ENCODE data around the gene GADD45G.

Gene GADD45G

DNA sequence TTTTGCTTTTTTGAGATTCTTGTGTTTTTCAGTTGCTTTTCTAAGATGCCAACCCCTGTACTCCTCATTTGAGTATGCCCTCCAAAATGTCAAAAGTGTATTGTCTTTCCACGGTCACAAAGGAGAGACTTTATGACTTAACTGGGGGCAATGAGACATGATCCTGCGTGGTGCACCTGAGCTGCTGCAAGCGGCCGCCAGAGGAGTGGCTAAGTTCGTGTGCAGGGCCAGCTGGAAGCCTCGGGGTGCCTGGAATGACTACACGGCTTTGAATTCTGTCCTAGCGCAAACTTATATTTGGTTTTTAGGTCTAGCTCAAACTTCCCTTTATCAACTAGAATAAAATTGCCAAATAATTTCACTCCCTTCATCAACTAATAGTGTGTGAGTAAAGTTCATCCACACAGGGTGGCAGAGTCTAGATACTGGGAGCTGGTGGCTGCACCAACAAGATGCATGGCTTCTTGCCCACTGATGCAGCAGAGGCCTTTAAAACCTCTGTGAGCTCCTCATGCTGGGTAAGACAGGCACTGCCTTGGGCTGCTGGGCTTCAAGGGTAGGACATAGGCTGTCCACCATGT is 4.7 kb downstream of the GADD45G start:
- DNase-seq (ENCODE audit: low read depth): no peak

DNA sequence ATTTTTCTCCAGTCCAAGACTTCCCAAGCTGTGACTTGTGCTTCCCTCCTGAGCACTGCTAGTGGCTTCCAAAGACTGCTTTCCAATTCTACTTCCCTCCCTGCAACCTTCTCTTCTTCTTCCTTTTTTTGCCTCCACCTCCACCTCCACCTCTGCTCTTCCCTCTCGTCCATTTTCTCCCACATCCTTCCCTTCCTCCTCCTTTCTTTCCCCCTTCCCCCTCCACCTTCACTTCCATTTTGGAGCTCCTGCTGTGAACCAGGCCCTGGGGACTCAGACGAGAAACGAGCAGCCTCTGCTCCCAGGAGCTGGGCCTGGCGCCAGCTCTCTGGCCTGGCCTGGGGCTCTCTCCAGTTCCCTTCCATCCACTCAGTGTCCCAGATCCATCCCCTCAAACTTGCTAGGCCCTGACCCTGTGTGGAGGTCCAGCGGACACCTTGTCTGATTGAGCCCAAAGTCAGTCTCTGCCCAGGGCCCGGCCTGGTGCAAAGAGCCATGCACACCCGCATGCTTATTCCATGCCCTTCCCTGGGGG is 5.6 kb downstream of the GADD45G start:
- DNase-seq (ENCODE audit: low read depth): no peak

GRCh38 chr9:89611425-89611824 is 6.6 kb downstream of the GADD45G start:
- DNase-seq (ENCODE audit: low read depth): no peak

- DNase-seq (ENCODE audit: low read depth): no peak
These were observed 7.9 kb downstream of the GADD45G start for GRCh38 chr9:89612566-89613278.

DNA sequence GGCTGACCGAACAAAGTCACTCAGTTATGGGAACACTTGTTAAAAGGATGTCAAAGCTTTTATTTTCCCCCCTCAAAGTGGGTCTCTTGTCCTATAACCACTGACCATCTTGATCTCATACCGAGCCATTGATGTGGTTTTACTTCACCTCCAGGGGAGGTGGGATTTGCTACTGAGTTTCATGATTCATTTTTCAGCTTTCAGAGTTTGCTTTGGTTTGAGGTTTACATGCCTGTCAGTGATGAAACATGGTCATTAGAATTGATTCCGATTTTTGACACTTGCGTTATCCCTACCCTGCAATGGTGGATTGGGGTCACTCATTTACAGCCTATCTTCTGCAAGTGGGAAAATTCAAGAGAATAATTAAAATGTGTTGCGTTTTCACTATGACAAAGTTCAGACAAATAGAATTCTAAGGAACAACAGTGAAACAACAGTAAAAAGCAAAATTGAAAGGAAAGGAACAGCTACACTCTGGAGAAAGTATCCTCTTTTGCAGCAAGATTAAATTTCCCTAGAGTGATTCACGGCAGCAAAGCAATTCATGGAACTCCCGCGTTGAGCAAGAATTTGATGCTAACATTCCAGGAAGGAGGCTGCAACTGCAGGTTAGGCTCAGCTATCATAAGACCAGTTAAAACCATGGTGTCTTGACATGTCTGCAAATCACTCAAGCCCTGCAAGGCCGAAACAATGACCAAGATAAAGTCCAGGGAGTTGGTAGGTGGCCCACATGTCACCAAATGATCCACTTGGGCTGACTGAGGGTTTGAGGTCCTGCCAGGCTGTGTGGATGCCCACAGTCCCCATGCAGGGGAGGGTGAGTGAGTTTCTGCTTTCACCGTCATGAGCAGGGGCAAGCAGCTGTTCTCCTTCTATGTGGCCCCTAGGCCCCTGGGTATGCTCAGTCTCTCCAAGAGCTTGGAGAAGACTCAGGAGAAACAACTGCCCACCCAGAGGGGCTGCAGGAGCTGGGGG is 9.4 kb downstream of the GADD45G start:
- DNase-seq (ENCODE audit: low read depth): no peak

GRCh38 chr9:89615661-89616060 is 10.8 kb downstream of the GADD45G start:
- DNase-seq (ENCODE audit: low read depth): no peak

- DNase-seq (ENCODE audit: low read depth): no peak
These were observed 11.6 kb downstream of the GADD45G start for GRCh38 chr9:89616411-89616810.

- DNase-seq (ENCODE audit: low read depth): no peak
These were observed 13.2 kb downstream of the GADD45G start for GRCh38 chr9:89617978-89618377.

- DNase-seq (ENCODE audit: low read depth): no peak
These were observed 14.2 kb downstream of the GADD45G start for GRCh38 chr9:89619019-89619418.

DNA sequence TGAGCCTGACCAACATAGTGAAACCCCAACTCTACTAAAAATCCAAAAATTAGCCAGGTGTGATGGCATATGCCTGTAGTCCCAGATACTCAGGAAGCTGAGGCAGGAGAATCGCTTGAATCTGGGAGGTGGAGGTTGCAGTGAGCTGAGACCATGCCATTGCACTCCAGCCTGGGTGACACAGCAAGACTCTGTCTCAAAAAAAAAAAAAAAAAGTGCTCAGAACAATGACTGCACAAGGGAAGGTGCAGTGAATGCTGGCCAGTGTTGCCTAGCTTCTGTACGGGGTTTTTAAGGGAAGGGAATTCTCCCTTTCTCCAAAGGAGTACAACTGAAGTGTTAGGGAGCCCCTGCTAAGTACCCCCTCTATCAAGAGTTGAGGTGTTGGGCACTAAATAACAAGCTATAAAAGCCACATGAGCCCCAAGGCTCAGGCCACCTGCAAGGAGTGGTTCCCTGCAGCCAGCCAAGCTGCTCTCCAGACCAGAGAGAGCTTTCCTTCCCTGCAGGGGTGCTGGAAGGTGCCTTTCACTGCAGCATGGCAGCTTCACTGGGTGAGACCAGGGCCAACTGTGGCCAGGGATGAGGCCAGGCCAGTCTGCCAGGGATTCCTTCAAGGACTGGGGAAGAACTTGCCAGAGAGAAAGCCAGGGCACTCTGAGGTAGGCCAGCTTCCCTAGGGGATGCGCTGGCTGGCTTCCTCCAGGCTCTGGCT is 14.8 kb downstream of the GADD45G start:
- DNase-seq (ENCODE audit: low read depth): no peak

DNA sequence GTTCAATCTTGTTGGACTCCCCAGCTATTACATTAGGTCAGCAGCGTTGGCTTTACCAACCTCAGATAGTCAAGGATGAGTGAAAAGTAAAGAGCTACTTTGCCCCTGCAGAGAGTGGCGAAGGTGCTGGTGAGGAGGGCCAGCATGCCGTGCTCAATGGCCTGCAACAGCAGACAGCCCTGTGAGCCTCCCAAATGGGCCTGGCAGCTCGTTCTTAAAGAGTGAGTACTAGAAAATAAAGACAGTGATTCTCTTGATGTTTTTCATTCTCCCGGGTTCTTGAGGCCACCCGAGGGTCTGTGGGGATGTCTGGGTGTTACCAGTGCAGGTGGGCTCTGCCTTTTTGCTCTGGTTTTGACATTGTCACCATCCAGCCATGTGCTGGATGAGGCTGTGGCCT is 16.2 kb downstream of the GADD45G start:
- no peak for DNase-seq (ENCODE audit: low read depth)

- no peak for DNase-seq (ENCODE audit: low read depth)
These were observed 16.9 kb downstream of the GADD45G start for GRCh38 chr9:89621676-89622075.

GRCh38 chr9:89622933-89623861 is 18.4 kb downstream of the GADD45G start:
- DNase-seq (ENCODE audit: low read depth): no peak

DNA sequence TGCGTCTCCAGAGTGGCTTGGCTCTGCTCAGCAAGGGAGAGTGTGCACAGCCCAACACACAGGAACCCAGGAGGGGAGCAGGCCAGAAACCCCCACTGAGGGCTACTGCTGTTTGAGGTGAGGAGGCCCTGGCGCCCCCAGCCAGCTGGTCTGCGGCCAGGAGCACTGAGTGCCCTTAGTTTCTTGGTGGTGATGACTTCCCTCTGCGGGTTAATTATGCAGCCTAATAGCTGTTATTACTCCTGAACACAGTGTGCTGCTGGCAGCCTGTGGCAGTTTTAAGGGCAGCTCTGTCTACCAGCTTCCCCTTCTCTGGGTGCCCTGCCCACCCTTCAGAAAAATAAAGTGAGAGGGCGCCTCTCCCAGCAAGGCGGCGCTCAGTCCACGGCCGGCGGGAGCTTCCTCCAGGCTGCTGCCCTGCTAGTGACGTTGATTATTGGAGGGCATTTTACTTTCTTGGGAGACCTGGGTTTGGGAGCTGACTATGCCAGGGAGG is 19.2 kb downstream of the GADD45G start:
- DNase-seq (ENCODE audit: low read depth): no peak

DNA sequence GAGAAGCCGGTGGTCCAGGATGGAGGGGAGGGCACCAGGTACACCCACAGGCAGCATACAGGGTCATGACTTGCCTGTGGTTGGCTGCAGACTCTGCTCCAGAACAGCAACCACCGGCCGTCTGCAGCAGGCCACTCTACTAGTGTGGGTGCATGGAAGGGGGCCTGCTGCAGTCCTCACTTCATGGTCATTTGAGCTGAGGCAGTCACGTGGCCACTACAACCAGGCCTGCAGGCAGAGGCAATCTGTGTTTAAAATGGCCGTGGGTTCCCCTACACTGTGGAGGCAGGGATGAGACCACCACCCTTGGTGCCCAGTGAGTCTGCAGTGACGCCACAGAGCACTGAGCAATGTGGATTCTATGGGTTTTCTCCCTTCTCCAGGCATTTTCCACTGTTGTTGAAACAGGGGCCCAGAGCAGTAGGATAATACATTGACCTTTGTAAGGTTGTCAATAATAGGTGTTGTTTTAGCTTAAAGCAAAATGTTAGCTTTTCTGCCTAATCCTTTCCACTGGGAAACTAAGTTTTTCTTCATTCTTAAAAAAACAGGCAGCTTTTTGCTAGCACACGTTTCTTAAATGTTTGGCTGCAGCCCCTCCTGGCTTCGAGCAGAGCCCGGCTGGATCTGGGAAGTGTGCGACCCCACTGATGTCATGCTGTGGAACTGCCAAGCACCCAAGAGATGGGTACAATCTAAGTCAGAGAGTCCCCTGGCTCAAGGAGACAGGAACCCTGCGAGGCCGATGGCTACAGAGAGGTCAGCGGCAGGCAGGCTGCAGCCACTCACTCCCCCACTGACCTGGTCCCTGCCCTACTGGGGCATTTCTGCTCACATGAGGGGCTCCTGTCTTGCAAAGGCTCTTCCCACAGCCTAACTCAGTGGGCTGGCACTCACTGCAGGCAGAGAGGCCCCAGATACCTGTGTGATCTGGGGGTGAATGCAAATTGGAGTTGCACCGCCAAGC is 21.2 kb downstream of the GADD45G start:
- DNase-seq (ENCODE audit: low read depth): no peak

GRCh38 chr9:89626741-89627265 is 22.0 kb downstream of the GADD45G start:
- no peak for DNase-seq (ENCODE audit: low read depth)

DNA sequence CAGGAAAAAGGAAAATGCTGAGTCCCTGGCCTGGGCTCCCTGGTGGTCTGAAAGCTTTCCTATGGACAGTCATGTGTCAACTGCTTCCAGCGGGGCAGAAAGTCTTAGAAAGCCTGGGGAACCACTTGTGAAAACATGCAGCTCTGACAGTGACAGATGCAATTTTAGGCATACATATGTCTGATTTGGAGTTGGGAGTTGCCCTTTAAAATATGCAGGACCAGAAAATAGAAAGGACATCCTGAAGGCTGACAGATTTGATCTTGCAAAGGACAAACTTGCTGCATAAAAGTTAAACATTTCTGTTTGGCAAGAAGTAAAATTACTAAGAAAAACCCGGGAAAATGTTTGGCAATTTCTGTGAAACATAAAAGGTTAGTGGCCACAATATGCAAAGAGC is 23.8 kb downstream of the GADD45G start:
- no peak for DNase-seq (ENCODE audit: low read depth)

GRCh38 chr9:89629081-89629976 is 24.5 kb downstream of the GADD45G start:
- no peak for DNase-seq (ENCODE audit: low read depth)
